Spleen (tissue), 7 donors: ENCODE data around the gene SLC1A2.

Source experiments
- CTCF ChIP-seq, 11 experiments: fragments of 200-600 bp in 7 of 11; fragments of 450-650 bp in 4 of 11; sonication (generic) in 4 of 11; IDR thresholded peaks in 8 of 11; conservative IDR thresholded peaks in 3 of 11; 1 replicate in 7 of 11; 2 replicates in 4 of 11; pipeline versions ENCODE4 v1.4.0 to v1.8.0; 2016 to 2021; ENCODE audit warnings: antibody characterized with exemption in 11 of 11, inconsistent platforms in 4 of 11, mild to moderate bottlenecking in 1 of 11
- POLR2AphosphoS5 ChIP-seq, 3 donors: sonication (generic); formaldehyde crosslinking; IDR thresholded peaks; one replicate each; pipeline ENCODE4 v1.5.1; 2017; ENCODE audit warnings: antibody characterized with exemption in 3 of 3
- donor health status: DM: no; HTN: no; CAD: no; lungs with moderate emphysema.
- donor health status: DM: no; HTN: no; CAD: no.
- donor health status: DM: no; HTN: no; CAD: no.

- TF ChIP-seq CTCF (IDR thresholded peaks at IDR 0.05 in 8 of 11, conservative IDR thresholded peaks at IDR 0.05 in 3 of 11) (no peak), POLR2AphosphoS5 (IDR thresholded peaks at IDR 0.05) (no peak)
These were observed 56.8 kb downstream of the SLC1A2 start for GRCh38 chr11:35362521-35362980.
